Endometrium (tissue), 2 donors: Measurements from ENCODE around the gene PRKCE.
A peak's percentile ranks its signal among the peaks of the same experiment; 100 is the strongest.

Experiments used
- FAIRE-seq: peaks from 2 replicates; lab custom pipeline; 2012; peaks lifted over from hg19 to GRCh38; lab: Jason Lieb, UNC
- donor health status: control.
- donor health status: control.

The PRKCE gene

DNA sequence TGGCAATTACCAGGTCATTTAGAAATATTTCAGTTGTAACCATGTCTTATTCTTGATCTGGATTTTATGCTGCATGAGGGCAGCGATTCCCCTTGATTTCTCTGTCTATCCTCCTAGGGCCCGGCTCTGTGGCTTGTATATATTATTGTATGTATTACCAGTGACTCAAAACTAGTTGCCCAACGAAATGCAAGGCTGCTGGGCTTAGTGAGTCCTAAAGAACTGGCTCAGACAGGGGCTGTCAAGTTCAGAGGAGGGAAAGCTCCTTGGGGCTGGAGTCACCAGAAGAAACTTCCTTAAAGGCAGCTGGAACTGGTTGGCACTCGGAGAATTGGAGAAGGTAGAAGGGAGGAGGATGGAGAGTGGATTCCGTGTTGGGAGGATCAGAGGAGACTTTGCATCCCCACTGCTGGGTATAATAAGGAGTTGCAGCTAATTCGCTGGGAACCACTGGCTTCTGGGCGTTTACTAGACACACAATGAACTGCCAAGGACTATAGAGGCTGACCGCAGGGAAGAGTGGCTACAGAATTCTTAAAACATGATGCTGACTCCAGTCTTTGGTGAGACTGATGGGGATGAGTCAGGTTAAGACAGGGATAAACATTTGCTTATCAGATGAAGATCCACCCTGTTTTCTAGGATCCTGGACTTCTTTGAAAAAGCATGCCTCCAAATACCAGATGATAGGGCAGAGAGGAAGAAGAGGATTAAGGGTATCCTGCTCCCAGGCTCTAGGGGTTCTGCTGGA lies 104.3 kb downstream of the PRKCE start:
- no peak for FAIRE-seq

GRCh38 chr2:45758018-45758417 lies 106.5 kb downstream of the PRKCE start:
- no peak for FAIRE-seq

DNA sequence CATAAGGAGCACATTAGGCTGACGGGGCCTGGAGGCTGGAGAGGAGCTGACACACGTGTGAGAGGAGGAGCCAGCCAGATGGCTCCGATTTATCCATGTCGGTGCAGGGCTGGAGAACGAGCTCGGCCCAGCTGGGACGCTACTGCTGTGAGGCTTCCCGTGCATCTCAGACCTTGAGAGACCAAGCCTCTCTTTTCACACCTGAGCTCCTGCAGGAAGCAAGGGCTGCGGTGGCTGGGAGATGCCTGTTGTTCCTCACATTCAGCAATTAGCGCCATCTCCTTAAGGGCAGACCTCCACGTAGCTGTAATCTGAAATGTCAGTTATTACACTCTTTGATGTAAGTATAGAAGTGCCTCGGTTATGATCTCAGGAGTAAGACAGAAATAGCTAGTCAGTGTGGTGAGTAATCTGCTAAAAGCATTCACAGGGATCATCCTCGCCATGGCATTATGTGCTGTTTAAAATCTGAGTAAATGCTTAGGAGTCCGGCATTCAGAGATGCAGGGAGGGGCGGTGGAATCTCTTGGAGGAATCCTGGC lies 107.9 kb downstream of the PRKCE start:
- no peak for FAIRE-seq

- no peak for FAIRE-seq
Measured at GRCh38 chr2:45761635-45762034, 110.2 kb downstream of the PRKCE start.

- FAIRE-seq: no peak
Measured at GRCh38 chr2:45763255-45763654, 111.8 kb downstream of the PRKCE start.

DNA sequence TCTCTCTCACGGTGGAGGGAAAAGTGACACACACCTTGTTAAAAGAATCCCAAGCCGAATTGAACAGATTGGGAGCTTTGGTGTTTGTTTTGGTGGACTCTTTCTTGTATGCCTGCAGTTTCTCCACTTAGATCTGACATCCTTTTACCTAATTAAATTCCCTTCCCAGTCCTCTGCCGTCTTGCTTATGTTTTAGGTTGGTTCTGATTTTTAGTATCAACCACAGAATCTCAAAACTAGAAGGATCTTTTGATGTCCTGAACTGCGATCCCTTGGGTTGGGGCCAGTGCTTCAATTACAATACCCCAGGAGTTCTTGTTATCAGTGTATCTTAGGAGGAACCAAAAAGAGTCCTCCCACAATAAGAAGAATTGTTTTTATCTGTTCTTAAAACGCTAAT lies 112.3 kb downstream of the PRKCE start:
- no peak for FAIRE-seq

- FAIRE-seq: peak; percentile 91
Measured at GRCh38 chr2:45765007-45765727, 113.7 kb downstream of the PRKCE start.

DNA sequence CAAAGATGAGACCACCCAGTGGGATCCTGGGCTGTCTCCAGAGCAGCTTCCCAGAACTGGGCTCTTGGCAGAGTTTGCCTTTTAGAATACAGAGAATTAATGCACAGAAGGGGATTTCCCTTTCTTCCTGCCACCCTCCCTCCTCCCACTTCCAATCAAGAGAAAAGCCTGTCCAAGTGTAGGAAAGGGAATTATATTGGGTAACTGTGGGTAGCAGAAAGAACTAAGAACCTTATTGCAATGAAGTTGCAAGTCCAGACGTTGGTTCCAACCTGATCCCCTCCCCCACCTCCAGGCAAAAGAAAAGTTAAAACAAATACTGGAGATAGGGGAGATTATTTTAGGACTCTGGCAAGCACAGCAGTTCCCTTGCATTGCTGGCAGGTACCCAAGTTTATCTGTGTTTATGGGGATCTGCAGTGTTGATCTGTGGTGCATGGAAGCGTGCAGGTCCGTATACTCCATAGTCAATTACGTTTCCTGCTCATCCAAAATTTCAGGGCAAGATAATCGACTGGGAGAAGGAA lies 114.3 kb downstream of the PRKCE start:
- FAIRE-seq: no peak

DNA sequence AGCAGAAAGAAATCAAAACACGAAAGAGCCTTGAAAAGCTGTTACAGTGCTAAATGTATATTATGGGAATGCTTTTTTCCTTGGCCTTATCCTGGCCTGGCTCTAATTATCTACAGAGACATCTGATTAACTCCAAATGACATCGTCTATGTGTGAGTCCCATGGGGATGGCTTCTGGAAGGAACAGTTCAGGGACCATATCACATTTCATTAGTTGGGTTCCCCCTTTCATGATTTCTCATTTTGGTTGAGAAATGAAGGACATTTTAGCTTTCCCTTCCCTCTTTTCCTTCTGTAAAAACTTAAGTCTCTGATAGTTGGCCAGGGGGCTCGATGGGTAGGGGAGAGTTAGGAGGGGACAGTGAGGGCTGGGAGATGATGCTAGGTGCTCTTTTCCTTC lies 116.7 kb downstream of the PRKCE start:
- FAIRE-seq: no peak

DNA sequence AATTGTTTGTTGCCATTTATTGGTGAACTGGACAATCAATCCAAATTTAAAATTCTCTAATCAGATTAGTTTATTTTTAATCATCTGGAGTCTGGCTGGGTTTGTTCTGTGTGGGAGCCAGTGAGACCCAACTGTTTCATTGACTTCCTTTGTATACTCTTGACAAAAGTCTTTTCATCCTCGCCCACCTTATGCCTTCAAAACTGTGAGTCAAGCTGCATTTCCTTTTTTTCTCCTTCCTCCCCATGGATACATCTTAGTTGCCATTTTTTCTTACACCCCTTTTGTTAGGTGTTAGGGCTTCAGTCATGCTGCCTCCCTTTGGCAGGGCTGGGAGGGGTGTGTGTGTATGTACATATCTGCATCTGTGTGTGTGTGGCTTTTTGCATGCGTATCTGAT lies 117.6 kb downstream of the PRKCE start:
- no peak for FAIRE-seq

- FAIRE-seq: no peak
Measured at GRCh38 chr2:45769854-45770576, 118.5 kb downstream of the PRKCE start.

GRCh38 chr2:45770811-45771210 lies 119.3 kb downstream of the PRKCE start:
- no peak for FAIRE-seq

GRCh38 chr2:45771261-45771660 lies 119.8 kb downstream of the PRKCE start:
- FAIRE-seq: no peak

GRCh38 chr2:45772038-45772437 lies 120.6 kb downstream of the PRKCE start:
- FAIRE-seq: no peak

DNA sequence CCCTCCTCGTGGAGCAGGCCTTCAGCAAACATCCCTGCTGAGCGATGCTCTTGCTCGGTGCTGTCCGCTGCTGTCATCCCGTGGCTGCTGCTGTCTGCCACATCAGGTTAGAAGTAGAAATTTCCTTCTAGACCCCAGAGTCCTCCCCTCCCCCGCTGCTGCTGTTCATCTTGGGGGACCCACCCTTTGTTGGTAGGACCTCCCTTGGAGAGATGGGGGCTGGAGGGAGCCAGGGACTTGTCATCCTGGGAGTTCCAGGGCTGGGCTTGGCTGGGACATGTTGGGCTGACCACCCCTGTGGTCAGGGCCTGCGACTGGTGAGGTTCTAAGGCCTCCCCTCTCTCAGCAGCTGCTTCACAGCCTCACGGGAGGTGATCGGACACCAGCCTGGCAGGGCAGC lies 122.4 kb downstream of the PRKCE start:
- FAIRE-seq: no peak

- no peak for FAIRE-seq
Measured at GRCh38 chr2:45774688-45775244, 123.3 kb downstream of the PRKCE start.

DNA sequence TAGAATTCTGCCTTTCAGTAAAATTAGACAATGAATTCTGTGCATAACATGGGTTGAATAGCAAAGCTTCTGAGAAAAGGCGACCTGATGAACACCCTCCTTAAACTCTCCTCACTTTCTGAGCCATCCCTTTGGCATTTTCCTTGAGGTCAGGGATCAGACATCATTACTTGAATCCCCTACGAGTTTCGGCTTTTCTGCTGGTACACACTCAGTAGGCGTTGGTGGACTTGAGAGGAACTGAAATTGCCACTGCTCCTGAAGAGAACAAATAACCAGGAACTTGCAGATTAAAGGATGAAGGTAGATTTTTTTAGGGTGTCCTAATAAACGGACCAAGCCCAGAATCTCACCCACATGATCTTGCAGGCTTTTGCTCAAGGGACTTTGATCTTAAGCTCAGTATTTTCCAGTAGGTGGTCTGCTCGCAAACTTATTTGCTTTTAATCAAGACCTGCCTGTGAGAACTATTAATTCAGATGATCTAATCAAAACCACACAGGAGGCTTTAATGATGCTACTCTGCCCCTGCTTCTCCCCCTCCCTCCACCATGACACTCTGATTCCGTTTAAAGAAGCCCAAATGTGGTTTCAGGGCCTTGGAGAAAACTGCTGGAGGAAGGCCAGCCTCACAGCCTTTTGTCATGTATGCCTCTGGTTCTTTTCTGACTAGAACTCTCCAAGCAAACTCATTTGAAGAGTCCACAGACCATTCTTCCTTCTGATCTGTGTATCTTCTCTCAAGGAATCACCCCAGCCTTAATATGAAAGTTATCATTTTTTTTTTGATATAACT lies 124.9 kb downstream of the PRKCE start:
- peak; percentile 29 for FAIRE-seq

- no peak for FAIRE-seq
Measured at GRCh38 chr2:45777996-45778719, 126.7 kb downstream of the PRKCE start.

DNA sequence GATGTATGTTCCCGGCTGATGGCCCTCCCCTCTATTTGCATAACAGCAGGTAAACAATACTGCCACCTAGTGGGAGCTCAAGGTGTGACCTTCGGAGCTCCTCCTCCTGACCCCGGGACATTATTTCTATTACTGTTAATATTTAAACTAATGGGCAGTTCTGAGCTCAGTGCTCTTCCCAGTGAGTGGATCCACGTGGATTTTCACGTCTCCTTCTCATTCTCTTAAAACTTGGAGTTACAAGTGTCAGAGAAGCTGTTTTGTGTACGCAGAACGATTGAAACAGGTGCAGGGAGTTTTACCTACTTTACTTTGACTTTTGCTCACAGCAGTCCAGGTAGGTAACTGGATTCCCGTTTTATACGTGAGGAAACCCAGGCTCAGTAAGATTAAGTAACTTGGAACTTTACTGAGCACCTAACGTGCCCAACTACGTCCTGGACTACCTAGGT lies 127.3 kb downstream of the PRKCE start:
- no peak for FAIRE-seq
